ENCODE results near the gene CDO1.

DNA sequence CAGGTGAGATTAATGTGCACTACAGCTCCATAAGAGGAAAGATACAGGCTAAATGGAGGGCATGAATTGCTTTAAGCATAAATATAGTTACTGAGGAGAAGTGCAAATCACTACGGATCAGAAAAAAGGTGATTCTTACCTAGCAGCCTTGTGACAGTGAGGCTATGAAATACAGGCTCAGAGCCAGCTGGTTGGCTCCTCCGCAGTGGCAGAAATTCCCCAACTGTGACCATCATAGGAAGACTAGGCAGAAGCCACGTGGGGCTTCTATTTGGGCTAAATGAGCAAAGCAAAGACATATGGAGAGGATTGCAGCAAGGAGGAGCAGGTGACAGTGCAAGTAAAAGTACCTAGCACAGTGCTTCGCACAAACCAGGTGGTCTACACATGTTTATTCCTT lies 40.5 kb downstream of the CDO1 start:
- TF ChIP-seq, protein P1, sequence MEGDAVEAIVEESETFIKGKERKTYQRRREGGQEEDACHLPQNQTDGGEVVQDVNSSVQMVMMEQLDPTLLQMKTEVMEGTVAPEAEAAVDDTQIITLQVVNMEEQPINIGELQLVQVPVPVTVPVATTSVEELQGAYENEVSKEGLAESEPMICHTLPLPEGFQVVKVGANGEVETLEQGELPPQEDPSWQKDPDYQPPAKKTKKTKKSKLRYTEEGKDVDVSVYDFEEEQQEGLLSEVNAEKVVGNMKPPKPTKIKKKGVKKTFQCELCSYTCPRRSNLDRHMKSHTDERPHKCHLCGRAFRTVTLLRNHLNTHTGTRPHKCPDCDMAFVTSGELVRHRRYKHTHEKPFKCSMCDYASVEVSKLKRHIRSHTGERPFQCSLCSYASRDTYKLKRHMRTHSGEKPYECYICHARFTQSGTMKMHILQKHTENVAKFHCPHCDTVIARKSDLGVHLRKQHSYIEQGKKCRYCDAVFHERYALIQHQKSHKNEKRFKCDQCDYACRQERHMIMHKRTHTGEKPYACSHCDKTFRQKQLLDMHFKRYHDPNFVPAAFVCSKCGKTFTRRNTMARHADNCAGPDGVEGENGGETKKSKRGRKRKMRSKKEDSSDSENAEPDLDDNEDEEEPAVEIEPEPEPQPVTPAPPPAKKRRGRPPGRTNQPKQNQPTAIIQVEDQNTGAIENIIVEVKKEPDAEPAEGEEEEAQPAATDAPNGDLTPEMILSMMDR (IDR thresholded peaks at IDR 0.05) = no peak
- no peak for TF ChIP-seq POLR2A (IDR thresholded peaks at IDR 0.05)

Data from Peyer's patch (tissue), 4 donors.